SK-N-SH (cell line): Measurements from ENCODE around the gene WASF3. TPM values are rescaled to one million over a fixed set of nuclear protein-coding genes. Genes with fewer than 3 reads are reported as not detected.
A peak's percentile ranks its signal among the peaks of the same experiment; 100 is the strongest.

Experiments used
- CTCF ChIA-PET: fragments of 300-600, 350-600 bp; formaldehyde crosslinking; extraction: SDS; loops from one replicate; lab custom pipeline; 2021; lab: Yijun Ruan, JAX
- POLR2A ChIA-PET: fragments of 350-600 bp; sonication (Branson Sonifier 250); formaldehyde crosslinking; extraction: SDS; loops from one replicate; lab custom pipeline; 2020; ENCODE audit warnings: antibody characterized with exemption, inconsistent platforms; lab: Yijun Ruan, JAX
- DNase-seq: peaks from one replicate; pipeline ENCODE4 v3.0.0; 2012
- H2AFZ ChIP-seq: fragments of 200-600 bp; sonication (generic); 2 replicates; pipeline ENCODE4 v1.8.1; 2016; ENCODE audit warnings: antibody characterized with exemption, mild to moderate bottlenecking, low read depth
- H3F3A ChIP-seq: fragments of 200-600 bp; sonication (generic); replicated peaks from 2 replicates; pipeline ENCODE3; 2016; ENCODE audit warnings: antibody characterized with exemption, mild to moderate bottlenecking; ENCODE audit not compliant: insufficient read depth
- H3K27ac ChIP-seq, 2 experiments: fragments of 200-500 bp in 1 of 2; fragments of 200-600 bp in 1 of 2; sonication (Bioruptor generic) in 1 of 2; sonication (generic), shearing (Covaris generic) in 1 of 2; 2 replicates each; pipeline versions ENCODE4 v1.5.1 to v1.6.1; 2014 to 2016; ENCODE audit warnings: low read depth in 2 of 2, inconsistent platforms in 1 of 2, low read length in 1 of 2, mild to moderate bottlenecking in 1 of 2, mixed read lengths in 1 of 2
- H3K27me3 ChIP-seq: fragments of 200-600 bp; sonication (generic), shearing (Covaris generic); 2 replicates; pipeline ENCODE4 v1.6.1; 2016; ENCODE audit warnings: mixed run types; ENCODE audit not compliant: insufficient read depth
- H3K36me3 ChIP-seq, 2 experiments: fragments of 200-500 bp in 1 of 2; fragments of 200-600 bp in 1 of 2; sonication (Bioruptor generic) in 1 of 2; sonication (generic) in 1 of 2; replicated peaks in 1 of 2; 2 replicates each; pipeline versions ENCODE3 to v1.5.1; 2014 to 2016; ENCODE audit warnings: low read length in 1 of 2, mild to moderate bottlenecking in 1 of 2; ENCODE audit not compliant: insufficient read depth in 2 of 2, control insufficient read depth in 1 of 2
- H3K4me1 ChIP-seq, 2 experiments: fragments of 200-500 bp in 1 of 2; fragments of 200-600 bp in 1 of 2; sonication (Bioruptor generic) in 1 of 2; sonication (generic), shearing (Covaris generic) in 1 of 2; 2 replicates each; pipeline versions ENCODE4 v1.5.1 to v1.6.1; 2014 to 2016; ENCODE audit warnings: low read depth in 1 of 2, low read length in 1 of 2, mixed run types in 1 of 2; ENCODE audit not compliant: insufficient read depth in 2 of 2, control insufficient read depth in 1 of 2
- H3K4me2 ChIP-seq: fragments of 200-600 bp; sonication (generic), shearing (Covaris generic); 2 replicates; pipeline ENCODE4 v1.6.1; 2017; ENCODE audit warnings: mixed run types
- H3K4me3 ChIP-seq, 2 experiments: fragments of 200-500 bp in 1 of 2; fragments of 200-600 bp in 1 of 2; sonication (Bioruptor generic) in 1 of 2; sonication (generic), shearing (Covaris generic) in 1 of 2; 2 replicates each; pipeline versions ENCODE4 v1.5.1 to v1.8.1; 2014 to 2016; ENCODE audit warnings: low read depth in 2 of 2, inconsistent platforms in 1 of 2, low read length in 1 of 2, mild to moderate bottlenecking in 1 of 2, mixed read lengths in 1 of 2, moderate library complexity in 1 of 2
- H3K79me2 ChIP-seq: fragments of 200-600 bp; sonication (generic); 2 replicates; pipeline ENCODE4 v1.8.1; 2017; ENCODE audit warnings: mild to moderate bottlenecking; ENCODE audit not compliant: insufficient read depth
- H3K9ac ChIP-seq: fragments of 200-600 bp; sonication (generic); 2 replicates; pipeline ENCODE4 v1.6.1; 2017; ENCODE audit warnings: mixed run types
- H3K9me2 ChIP-seq: fragments of 200-600 bp; sonication (generic); 2 replicates; pipeline ENCODE4 v1.6.1; 2017; ENCODE audit warnings: mixed run types
- H3K9me3 ChIP-seq: fragments of 200-600 bp; sonication (generic); 2 replicates; pipeline ENCODE4 v1.6.1; 2017; ENCODE audit warnings: mixed run types, mild to moderate bottlenecking, moderate library complexity
- H4K20me1 ChIP-seq: fragments of 200-600 bp; sonication (generic); 2 replicates; pipeline ENCODE4 v1.6.1; 2017; ENCODE audit warnings: mild to moderate bottlenecking, mixed run types; ENCODE audit not compliant: insufficient read depth
- CTCF ChIP-seq: fragments of 200-600 bp; sonication (generic); IDR thresholded peaks from 2 replicates; pipeline ENCODE4 v1.6.1; 2017; ENCODE audit warnings: antibody characterized with exemption, mild to moderate bottlenecking, moderate library complexity
- ELF1 ChIP-seq: IDR thresholded peaks from 2 replicates; pipeline ENCODE4 v1.4.0; 2012
- EP300 ChIP-seq, 2 experiments: IDR thresholded peaks; 2 replicates each; pipeline versions ENCODE4 v1.4.0 to v1.6.1; 2012; ENCODE audit warnings: borderline replicate concordance in 1 of 2, low read depth in 1 of 2, low read length in 1 of 2
- FOSL2 ChIP-seq: IDR thresholded peaks from 2 replicates; pipeline ENCODE4 v1.4.0; 2012; ENCODE audit warnings: low read depth, mild to moderate bottlenecking, moderate library complexity, borderline replicate concordance
- FOXJ3 ChIP-seq: sonication (generic); formaldehyde crosslinking; IDR thresholded peaks from 2 replicates; pipeline ENCODE4 v1.5.1; 2020; ENCODE audit warnings: mild to moderate bottlenecking, missing genetic modification reagents
- FOXM1 ChIP-seq: IDR thresholded peaks from 2 replicates; pipeline ENCODE4 v1.4.0; 2012; ENCODE audit warnings: low read depth, mild to moderate bottlenecking
- GATA2 ChIP-seq: sonication (generic); formaldehyde crosslinking; IDR thresholded peaks from 2 replicates; pipeline ENCODE4 v1.5.0; 2020; ENCODE audit warnings: mild to moderate bottlenecking, missing genetic modification reagents
- IRF3 ChIP-seq: fragments of 150-350 bp; IDR thresholded peaks from 2 replicates; pipeline ENCODE4 v1.6.1; 2016; ENCODE audit warnings: mild to moderate bottlenecking, low read depth, low read length
- JUND ChIP-seq: IDR thresholded peaks from 2 replicates; pipeline ENCODE4 v1.4.0; 2012
- NFIC ChIP-seq: IDR thresholded peaks from 2 replicates; pipeline ENCODE4 v1.4.0; 2012; ENCODE audit warnings: borderline replicate concordance
- NRF1 ChIP-seq: IDR thresholded peaks from 2 replicates; pipeline ENCODE4 v1.6.1; 2012; ENCODE audit warnings: low read depth, mild to moderate bottlenecking, low read length
- POLR2AphosphoS5 ChIP-seq: IDR thresholded peaks from 2 replicates; pipeline ENCODE4 v1.6.1; 2012; ENCODE audit warnings: low read depth, low read length
- RAD21 ChIP-seq: IDR thresholded peaks from 2 replicates; pipeline ENCODE4 v1.6.1; 2012; ENCODE audit warnings: mild to moderate bottlenecking, low read length
- RCOR1 ChIP-seq: fragments of 150-350 bp; IDR thresholded peaks from 2 replicates; pipeline ENCODE4 v1.6.1; 2017; ENCODE audit warnings: antibody characterized with exemption, low read length
- REST ChIP-seq: IDR thresholded peaks from 2 replicates; pipeline ENCODE4 v1.6.1; 2012; ENCODE audit warnings: mild to moderate bottlenecking, low read depth, low read length, moderate library complexity
- RXRA ChIP-seq: IDR thresholded peaks from 2 replicates; pipeline ENCODE4 v1.4.0; 2012; ENCODE audit warnings: low read depth, mild to moderate bottlenecking, borderline replicate concordance
- SIN3A ChIP-seq: IDR thresholded peaks from 2 replicates; pipeline ENCODE4 v1.6.1; 2012; ENCODE audit warnings: low read depth, mild to moderate bottlenecking, low read length, moderate library complexity, borderline replicate concordance
- SMC3 ChIP-seq: IDR thresholded peaks from 2 replicates; pipeline ENCODE4 v1.6.1; 2012; ENCODE audit warnings: low read depth, low read length, improper control_type of control experiment
- TEAD4 ChIP-seq: IDR thresholded peaks from 2 replicates; pipeline ENCODE4 v1.4.0; 2012; ENCODE audit warnings: mild to moderate bottlenecking, borderline replicate concordance; ENCODE audit not compliant: insufficient read depth
- WGBS: methylation state at CpG from one replicate; pipeline ENCODE4 v1.1.6; 2017; ENCODE audit warnings: low lambda C conversion rate; 5-methylcytosine and 5-hydroxymethylcytosine counted together
- polyA plus RNA-seq, 3 experiments: library from polyadenylated mRNA; depleted of rRNA; stranded (reverse); fragments of >200 nt; gene quantifications; 2 replicates each; pipeline ENCODE4 v1.2.3, GENCODE V29; 2012

The WASF3 gene
- polyA plus RNA-seq, 1 of the 3 experiments (the other 2 are of a cell fraction): 10.4 TPM

- Histone ChIP-seq H3K9me3 (no peaks in the 10 kb centered on the region), H3K36me3 (no peaks in the 10 kb centered on the region), H4K20me1 (no peaks in the 10 kb centered on the region), H3K4me2 (no peak overlapping the region), H3K4me3 (no peak overlapping the region), H3K4me1 (peaks cover 0 to 9% of the 10 kb centered on the region in 2 experiments; a peak in 1 of 4 replicates), H3K27me3 (peaks cover 4% of the 10 kb centered on the region; the same call in 1 of the 2 replicates), H2AFZ (no peak overlapping the region), H3K27ac (no peak overlapping the region), H3K9me2 (no peaks in the 10 kb centered on the region), H3K9ac (no peak overlapping the region), H3F3A (no peaks in the 10 kb centered on the region), H3K79me2 (no peaks in the 10 kb centered on the region)
- ChIA-PET POLR2A (no interaction called here), CTCF (no interaction called here)
- DNase-seq: no peak
- WGBS: 30% methylated on average over 2 of the region's 2 CpGs
- TF ChIP-seq RAD21 (no peak), FOSL2 (no peak), RXRA (no peak), ELF1 (no peak), JUND (no peak), GATA2 (CRISPR knock-in tag) (no peak), FOXM1 (no peak), NFIC (no peak)
Measured at GRCh38 chr13:26539738-26540292, 17.7 kb upstream of the WASF3 start.

- ChIA-PET POLR2A (no interaction called here), CTCF (no interaction called here)
- no peak overlapping the region for H3K4me2 ChIP-seq
- H3K27ac ChIP-seq: no peak overlapping the region
- H3K27me3 ChIP-seq: peaks cover 4% of the 10 kb centered on the region; the same call in 1 of the 2 replicates
- DNase-seq: peak; percentile 37
- H3K4me3 ChIP-seq: no peak overlapping the region
- no peak overlapping the region for H2AFZ ChIP-seq
- no peak overlapping the region for H3K9ac ChIP-seq
- no peak for TF ChIP-seq RAD21
- no peak for TF ChIP-seq TEAD4
- TF ChIP-seq CTCF: no peak
- no peak for TF ChIP-seq SIN3A
- TF ChIP-seq FOSL2: no peak
- TF ChIP-seq NRF1: no peak
- no peak for TF ChIP-seq ELF1
- no peak for TF ChIP-seq POLR2AphosphoS5
- TF ChIP-seq IRF3: no peak
- TF ChIP-seq EP300 (IDR thresholded peaks at IDR 0.05; ENCODE audit: borderline replicate concordance in 1 of 2, low read depth in 1 of 2, low read length in 1 of 2): no peak
- TF ChIP-seq SMC3: no peak
- TF ChIP-seq REST: no peak
- no peak for TF ChIP-seq RCOR1
- TF ChIP-seq FOXJ3: no peak
- no peaks in the 10 kb centered on the region for H4K20me1 ChIP-seq
- no peaks in the 10 kb centered on the region for H3K79me2 ChIP-seq
- H3F3A ChIP-seq: no peaks in the 10 kb centered on the region
- H3K9me3 ChIP-seq: no peaks in the 10 kb centered on the region
- H3K36me3 ChIP-seq: no peaks in the 10 kb centered on the region
- 4% methylated on average over 3 of the region's 3 CpGs for WGBS
- H3K4me1 ChIP-seq: peaks cover 0 to 9% of the 10 kb centered on the region in 2 experiments; a peak in 1 of 4 replicates
- H3K9me2 ChIP-seq: no peaks in the 10 kb centered on the region
Measured at GRCh38 chr13:26540334-26540733, 17.1 kb upstream of the WASF3 start.
